GM21825 (cell line): Measurements from ENCODE around the gene CEP72.
"Not testable (repeated sequence)": the region's sequence is repeated elsewhere in the genome, so short reads cannot be mapped to it uniquely, and the experiment has no call there.

Experiments used
- ATAC-seq: cut with Tn5 transposase; IDR thresholded peaks from one replicate; pipeline ENCODE4 v1.9.1; 2021; ENCODE audit warnings: mild to moderate bottlenecking, moderate library complexity; ENCODE audit not compliant: unreplicated experiment

CEP72 gene

GRCh38 chr5:680836-681235 is 68.7 kb downstream of the CEP72 start:
- ATAC-seq, result not testable (repeated sequence)

DNA sequence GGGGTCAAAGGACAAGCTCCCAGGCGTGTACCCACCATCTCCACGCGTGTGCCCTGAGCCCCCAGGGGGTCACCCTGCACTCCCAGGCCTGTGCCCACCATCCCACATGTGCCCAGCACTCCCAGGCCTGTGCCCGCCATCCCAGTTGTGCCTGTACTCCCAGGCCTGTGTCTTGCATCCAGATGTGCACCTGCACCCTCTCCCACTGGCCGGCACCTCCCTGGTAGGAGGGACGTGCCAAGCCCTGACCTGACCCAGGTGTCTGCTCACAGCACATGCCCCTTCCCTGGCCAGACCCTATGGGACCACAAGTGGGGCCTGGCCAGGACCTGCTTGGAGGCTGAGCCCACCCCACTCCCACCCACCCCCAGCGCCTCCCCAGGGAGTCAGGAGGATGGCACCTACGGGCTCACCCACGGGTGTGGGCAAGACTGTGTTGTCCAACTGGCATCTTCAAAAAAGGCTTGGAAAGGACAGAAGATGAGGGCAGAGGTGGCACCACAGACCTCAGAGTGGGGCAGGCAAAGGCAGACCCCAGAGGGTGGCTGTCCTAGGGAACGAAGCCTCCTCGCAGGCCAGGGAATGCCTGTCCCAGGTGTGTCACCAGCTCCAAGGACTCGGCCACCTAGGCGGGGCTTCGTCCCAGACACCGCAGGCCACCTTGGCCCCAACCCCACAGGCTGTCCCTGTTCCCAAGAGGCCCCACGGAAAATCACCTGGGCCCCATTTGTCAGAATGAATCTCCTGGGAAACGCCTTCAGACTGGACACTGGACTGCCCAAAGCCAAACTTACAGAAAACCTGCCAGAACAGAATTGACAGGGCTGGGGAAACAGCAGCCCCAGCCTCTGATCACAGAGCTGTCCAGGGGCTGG is 69.4 kb downstream of the CEP72 start:
- not testable (repeated sequence) for ATAC-seq

DNA sequence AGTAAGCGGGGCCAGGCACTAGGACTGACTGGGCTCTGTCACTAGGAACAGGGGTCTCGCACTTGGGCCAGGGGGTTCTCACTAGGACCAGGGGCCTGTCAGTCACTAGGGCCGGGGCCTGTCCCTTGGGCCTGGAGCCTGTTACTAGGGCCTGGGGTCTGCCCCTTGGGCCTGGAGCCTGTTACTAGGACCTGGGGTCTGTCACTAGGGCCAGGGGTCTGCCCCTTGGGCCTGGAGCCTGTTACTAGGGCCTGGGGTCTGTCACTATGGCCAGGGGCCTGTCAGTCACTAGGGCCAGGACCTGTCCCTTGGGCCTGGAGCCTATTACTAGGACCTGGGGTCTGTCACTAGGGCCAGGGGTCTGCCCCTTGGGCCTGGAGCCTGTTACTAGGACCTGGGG is 70.1 kb downstream of the CEP72 start:
- ATAC-seq, result not testable (repeated sequence)

DNA sequence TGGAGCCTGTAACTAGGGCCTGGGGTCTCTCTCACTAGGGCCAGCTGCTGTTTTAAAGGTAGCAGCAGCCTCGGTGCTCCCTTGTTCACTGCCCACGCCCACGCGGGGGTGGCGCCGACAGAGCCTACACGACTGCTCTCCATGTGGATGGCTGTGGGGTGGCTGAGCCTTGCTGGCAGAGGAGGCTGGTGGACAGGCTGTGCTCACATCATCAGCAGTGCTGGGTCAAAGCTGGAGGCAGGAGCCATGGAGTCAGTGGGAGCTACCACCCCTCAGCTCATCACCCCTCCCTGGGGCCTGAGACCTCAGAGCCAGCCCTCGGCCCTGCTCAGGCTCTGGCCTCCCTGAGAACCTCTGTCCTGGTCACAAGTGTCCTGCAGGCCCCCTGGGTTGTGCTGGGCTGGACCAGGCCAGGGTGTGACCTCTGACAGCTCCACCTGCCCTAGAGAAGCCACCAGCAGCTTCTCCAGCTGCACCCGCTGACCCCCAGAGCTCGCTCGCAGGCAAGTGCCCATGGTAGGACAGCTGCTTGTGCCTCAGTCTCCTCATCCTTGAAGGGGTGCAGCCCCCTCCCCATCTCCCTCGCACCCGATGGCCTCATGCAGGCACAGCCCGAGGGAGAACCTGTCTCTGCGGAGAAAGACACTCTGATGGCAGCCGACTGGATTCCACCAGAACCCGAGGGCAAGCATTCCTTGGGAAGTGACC is 70.7 kb downstream of the CEP72 start:
- ATAC-seq, result not testable (repeated sequence)

DNA sequence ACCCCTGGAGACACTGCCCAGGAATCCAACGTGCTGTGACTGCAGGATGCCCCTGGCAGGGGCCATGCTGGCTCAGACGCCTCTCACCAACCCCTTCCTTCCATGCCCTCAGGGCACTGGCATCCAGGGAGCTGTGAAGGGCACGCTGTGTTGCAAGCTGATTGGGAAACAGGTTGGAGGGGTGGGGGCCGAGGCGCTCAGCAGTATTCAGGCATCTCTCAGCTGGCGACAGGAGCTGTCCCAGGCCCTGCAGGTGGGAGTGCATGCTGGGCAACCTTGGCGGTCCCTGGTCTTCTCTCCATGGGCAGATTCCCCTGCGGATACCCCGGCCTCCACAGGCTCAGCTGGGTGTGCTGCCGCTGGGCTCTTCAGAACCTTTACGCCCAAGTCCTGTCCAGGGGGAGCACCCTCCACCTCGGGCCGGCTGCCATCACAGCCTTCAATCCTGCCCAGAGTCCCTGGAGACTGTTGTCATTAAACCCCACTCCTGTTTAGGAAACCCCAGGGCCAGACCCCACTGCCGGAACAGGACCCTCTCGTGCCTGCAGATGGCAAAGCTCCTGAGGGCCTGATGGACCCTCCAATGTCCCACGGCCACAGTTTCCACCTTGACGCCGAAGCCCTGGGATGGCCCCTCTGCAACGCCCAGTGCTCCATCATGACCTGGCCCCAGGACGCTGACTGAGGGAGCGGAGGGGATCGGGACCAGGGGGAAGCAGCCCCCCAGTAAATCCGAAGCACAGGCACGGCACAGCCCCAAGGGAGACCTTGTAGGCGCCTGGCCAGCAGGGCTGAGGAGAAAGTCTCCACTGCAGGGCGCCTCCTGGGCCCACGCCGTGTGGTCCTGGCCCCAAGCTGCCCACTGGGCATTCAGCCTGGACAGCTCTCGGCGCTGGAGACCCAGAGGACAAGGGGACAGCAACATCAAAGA is 71.7 kb downstream of the CEP72 start:
- ATAC-seq, result no peak

DNA sequence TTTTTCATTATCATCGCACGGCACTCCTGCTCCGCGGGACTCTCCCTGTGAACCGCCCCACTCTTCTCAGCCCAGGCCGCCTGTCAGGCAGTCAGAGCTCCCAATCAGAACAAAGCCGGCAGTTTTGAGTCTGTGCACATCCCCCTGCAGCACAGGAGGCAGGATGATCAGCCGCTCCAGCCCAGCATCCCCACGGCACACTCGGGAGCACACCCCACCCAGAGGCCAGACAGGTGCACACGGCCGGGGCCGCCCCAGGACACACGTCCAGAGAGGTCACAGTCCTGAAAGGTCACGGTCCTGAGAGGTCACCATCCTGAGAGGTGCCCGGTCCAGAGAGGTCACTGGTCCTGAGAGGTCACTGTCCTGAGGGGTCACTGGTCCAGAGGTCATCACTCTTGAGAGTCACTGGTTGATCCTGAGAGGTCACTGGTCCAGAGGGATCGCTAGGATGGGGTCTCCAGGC is 72.6 kb downstream of the CEP72 start:
- no peak for ATAC-seq

DNA sequence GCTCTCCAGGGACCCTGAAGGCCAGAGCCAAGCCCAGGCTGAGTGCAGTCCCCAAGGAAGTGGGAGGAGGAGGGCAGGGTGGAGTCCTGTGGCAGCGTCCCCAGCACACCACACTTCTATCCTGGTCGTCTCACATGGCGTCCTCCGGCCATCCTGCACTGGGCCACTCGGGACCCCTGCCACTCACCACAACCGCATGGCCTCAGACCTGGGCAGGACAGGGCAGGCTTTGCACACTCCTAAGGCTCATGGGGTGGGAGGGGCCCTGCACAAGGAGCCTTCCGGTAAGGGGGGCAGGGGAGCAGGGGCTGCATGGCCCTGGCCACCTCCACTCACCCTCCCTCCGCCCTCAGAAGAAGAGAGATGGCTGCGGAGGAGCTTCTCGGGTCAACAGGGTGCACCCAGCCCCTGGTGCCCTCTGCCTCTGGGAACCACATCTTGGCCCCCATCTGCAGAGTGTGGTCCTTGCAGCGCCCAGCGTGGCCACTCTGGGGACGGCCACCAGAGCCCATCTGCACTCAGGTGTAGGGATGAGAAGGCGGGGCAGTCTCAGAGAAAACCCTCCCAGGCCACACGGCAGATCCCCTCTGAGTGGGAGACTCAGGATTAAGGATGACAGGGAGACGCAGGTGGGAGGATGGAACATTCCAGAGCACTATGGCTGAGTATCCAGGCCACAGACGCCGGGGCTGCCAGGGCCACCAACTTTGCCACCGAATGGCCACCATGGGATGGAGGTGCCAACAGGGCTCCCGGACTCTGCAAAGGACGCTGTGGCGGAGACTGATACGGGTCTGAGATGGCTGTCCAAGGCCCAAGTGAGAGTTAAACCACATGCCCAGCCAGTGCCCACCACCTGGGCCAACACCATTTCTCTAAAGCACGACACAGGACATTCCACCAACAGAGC is 73.4 kb downstream of the CEP72 start:
- no peak for ATAC-seq

DNA sequence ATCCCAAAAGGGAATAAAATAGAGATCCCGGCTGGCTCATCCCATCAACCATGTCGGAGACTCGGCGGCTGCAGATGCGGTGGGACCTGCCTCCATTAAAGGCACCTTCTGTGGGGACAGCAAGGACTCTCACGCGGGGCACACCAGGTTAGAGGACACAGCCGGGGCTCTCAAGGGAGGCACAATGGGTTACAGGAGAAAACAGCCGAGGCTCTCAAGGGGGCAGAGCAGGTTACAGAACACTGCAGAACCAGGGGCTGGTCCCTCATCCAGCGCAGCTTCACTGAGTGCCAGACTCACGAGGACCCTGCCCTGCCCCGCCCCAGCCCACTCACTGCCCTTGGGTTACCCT is 74.0 kb downstream of the CEP72 start:
- not testable (repeated sequence) for ATAC-seq

DNA sequence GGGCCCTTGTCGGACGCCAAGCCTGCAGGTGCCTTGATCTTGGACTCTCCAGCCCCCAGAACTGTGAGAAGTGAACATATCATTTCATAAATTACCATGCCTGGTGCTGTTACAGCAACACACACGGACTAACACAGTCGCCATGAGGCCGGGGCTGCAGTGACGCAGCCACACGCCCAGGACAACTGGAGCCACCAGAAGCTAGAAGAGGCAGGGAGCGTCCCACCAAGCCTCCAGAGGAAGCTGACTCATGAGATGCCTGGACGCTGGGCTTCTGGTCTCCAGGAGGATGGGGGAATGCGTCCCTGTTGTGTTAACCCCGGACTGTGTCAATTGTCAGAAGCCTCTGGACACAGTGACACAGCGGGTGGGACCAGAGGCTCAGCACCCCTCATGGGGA is 74.8 kb downstream of the CEP72 start:
- not testable (repeated sequence) for ATAC-seq

- ATAC-seq, result not testable (repeated sequence)
Measured at GRCh38 chr5:688348-689010, 76.3 kb downstream of the CEP72 start.

DNA sequence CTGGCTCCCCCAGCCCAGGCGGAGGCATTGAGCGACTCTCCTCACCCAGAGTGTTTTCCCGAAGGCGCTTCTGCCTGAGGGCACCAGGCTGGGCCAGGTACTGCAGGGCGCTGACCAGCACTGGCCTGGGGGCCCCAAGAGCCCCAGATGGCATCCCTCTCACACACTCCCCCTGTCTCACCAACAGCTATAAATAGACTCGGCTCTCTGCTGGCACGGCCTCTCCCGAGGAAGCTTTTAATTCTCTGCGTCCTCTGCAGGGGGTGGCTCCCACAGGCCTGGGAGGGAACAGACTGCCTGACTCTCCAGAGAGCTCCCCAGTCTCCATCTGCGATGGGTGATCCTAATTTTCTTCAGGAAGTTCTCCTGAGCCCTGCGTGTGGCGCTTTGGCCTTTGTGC is 78.2 kb downstream of the CEP72 start:
- ATAC-seq, result not testable (repeated sequence)

DNA sequence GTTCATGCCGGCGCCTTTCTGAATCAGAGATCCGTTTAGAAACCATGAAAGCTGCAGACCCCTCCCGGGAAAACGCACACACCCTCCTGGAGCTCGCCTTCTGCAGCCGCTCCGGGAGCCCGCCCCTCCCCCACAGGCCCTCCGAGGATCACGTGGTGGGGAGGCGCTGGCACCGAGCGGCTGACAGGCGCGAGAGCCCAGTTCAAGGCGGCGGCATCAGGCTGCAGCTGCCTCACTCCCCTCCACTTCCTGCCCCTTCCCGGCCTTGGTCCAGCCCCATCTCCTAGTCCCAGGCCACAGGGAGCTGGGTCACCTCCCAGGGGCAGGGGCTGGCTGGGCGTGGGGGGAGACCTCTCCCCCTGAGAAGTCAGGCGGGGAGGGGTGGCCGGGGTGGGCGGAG is 78.9 kb downstream of the CEP72 start:
- ATAC-seq, result not testable (repeated sequence)

- ATAC-seq, result no peak
Measured at GRCh38 chr5:691817-692528, 79.8 kb downstream of the CEP72 start.

- not testable (repeated sequence) for ATAC-seq
Measured at GRCh38 chr5:692529-693041, 80.4 kb downstream of the CEP72 start.

DNA sequence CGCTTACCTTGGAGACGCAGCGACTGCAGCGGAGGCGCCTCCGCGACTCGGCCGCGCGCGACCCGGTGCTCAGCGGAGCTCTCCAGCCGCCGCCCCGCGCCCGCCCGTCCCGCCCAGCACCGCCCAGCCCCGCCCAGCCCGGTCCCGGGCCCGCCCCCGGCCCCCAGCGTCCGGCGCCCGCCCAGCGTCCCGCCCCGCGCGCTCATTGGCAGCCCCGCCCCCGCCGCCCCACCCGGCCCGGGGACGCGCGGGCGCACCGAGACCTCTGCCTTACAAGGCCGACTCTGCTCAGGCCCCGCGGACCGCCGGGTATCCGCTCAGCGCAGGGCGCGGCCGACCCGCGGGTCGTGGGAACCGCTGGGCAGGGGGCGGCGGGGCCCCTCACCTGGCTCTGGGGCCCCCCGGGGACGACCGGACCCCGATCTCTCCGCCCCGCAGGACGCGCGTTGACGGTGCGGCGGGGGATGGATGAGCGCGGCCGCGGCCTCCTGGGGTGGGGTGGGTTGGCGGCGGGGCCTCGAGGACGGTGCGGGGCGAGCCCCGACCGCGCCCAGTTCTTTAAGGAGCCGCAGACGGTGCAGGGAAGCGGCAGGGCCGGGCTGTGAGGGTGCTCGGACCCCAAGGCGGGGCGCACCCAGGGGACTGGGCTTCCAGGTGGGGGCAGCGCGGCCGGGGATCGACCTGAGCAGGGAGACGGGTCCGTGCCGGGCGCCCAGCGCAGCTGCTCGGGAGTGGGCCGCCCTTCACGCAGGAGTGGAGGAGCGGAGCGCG is 81.3 kb downstream of the CEP72 start, which contains the start of gene TPPP:
Gene TPPP (minus strand): TSS at position 82 of the 771 bp plus-strand sequence. CDS start 15,292 bp downstream, outside the sequence.
- peak; percentile 58 for ATAC-seq

DNA sequence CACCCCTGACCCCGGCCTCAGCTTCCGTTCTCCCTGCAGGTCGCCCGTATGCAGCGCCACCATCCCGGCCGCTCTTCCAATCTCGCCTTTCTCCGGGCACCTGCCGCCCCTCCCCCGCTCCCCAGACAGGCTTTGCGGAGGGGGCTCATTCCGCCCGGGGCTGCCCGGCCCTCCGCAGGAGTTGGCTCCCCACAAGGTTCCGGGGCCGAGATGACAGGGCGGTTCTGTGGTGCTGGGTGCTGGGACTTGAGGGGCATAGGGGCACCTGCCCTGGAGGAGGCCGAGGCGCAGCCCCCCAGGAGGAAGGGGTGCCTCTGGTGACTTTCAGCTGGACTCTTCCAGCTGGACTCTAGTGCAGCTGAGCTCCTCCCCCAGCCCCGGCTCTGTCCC is 81.9 kb downstream of the CEP72 start:
- ATAC-seq, result not testable (repeated sequence)

DNA sequence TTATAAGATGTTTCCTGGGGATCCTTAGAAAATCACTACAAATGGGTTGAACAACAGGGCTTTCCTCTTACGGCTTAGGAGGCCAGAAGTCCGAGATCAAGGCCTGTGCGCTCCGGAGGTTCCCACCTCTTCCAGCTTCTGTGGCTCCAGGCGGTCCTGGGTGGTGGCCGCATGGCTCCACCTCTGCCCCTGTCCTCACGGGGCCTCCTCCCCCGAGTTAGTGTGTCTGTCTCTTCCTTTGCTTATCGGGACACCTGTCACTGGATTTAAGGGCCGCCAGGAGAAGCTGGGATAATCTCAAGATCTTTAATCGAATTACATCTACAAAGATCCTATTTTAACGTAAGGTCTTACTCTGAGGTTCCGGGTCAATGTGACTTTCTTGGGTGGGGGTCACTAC is 83.3 kb downstream of the CEP72 start:
- ATAC-seq, result not testable (repeated sequence)

GRCh38 chr5:696191-696590 is 84.1 kb downstream of the CEP72 start:
- ATAC-seq, result not testable (repeated sequence)
